A549 treated with Hydrocortisone at 1 μM for 4 hours (cell line): ENCODE results near the gene LRRC8A. TPM values are rescaled to one million over a fixed set of nuclear protein-coding genes. Genes with fewer than 3 reads are reported as not detected.

Experiments
- total RNA-seq: library from RNA; stranded (reverse); fragments of 200-300 nt; extraction: Qiagen RNA extraction; gene quantifications from 5 replicates; pipeline ENCODE4 v1.2.3, GENCODE V29; 2022

LRRC8A gene
- 114 to 133 TPM (median 130 TPM) in 5 replicates for total RNA-seq

GRCh38 chr9:128881884-128882676 is at the start of gene LRRC8A, which contains the start of gene KYAT1:
LRRC8A (plus strand) TSS chr9:128882133; CDS start chr9:128907165, 25,032 bp downstream.
KYAT1 (minus strand) TSS chr9:128881950; CDS start chr9:128845405, 36,545 bp downstream.

GRCh38 chr9:128920381-128921058 is 38.6 kb downstream of the LRRC8A start, which contains the start of gene PHYHD1:
PHYHD1 (plus strand) TSS chr9:128920982; CDS start chr9:128922324, 1,342 bp downstream.

GRCh38 chr9:128947527-128948301 is 65.8 kb downstream of the LRRC8A start, which contains the start of the genes DOLK and NUP188:
DOLK (minus strand) TSS chr9:128947603; CDS start chr9:128947303, 300 bp downstream.
NUP188 (plus strand) TSS chr9:128947699; CDS start chr9:128947720, 21 bp downstream.

Other genes starting within 250 kb of the LRRC8A start
- 101 to 138 TPM (median 132 TPM) in 5 replicates for gene DYNC2I2, start 225.3 kb upstream of the LRRC8A start, total RNA-seq
- 367 to 533 TPM (median 408 TPM) in 5 replicates for gene SET, start 192.9 kb upstream of the LRRC8A start, total RNA-seq
- 14.4 to 17.5 TPM (median 16.3 TPM) in 5 replicates for gene PKN3, start 179.6 kb upstream of the LRRC8A start, total RNA-seq
- 66.7 to 93.4 TPM (median 90.6 TPM) in 5 replicates for gene ZDHHC12, start 158.0 kb upstream of the LRRC8A start, total RNA-seq
- gene ZER1, start 110.2 kb upstream of the LRRC8A start, total RNA-seq, result 14.0 to 15.9 TPM (median 15.1 TPM) in 5 replicates
- gene TBC1D13, start 94.9 kb upstream of the LRRC8A start, total RNA-seq, result 20.7 to 24.8 TPM (median 21.3 TPM) in 5 replicates
- gene ENDOG, start 63.6 kb upstream of the LRRC8A start, total RNA-seq, result 16.0 to 34.5 TPM (median 34.2 TPM) in 5 replicates
- gene SPOUT1, start 52.3 kb upstream of the LRRC8A start, total RNA-seq, result 22.0 to 47.4 TPM (median 45.3 TPM) in 5 replicates
- gene KYAT1, start 183 bp upstream of the LRRC8A start, total RNA-seq, result 10.0 to 13.9 TPM (median 13.5 TPM) in 5 replicates
- gene PHYHD1, start 38.8 kb downstream of the LRRC8A start, total RNA-seq, result 0.22 to 0.27 TPM (median 0.24 TPM) in 4 of 5 replicates, not detected in the other
- 38.2 to 39.9 TPM (median 39.7 TPM) in 5 replicates for gene DOLK, start 65.5 kb downstream of the LRRC8A start, total RNA-seq
- 38.4 to 46.2 TPM (median 40.7 TPM) in 5 replicates for gene NUP188, start 65.6 kb downstream of the LRRC8A start, total RNA-seq
- 38.6 to 51.7 TPM (median 47.6 TPM) in 5 replicates for gene SH3GLB2, start 146.2 kb downstream of the LRRC8A start, total RNA-seq
- gene MIGA2, start 154.5 kb downstream of the LRRC8A start, total RNA-seq, result 12.9 to 17.6 TPM (median 15.6 TPM) in 5 replicates
- gene DOLPP1, start 199.0 kb downstream of the LRRC8A start, total RNA-seq, result 18.1 to 20.7 TPM (median 19.7 TPM) in 5 replicates
- gene CRAT, start 228.7 kb downstream of the LRRC8A start, total RNA-seq, result 25.6 to 30.5 TPM (median 29.4 TPM) in 5 replicates
- 120 to 138 TPM (median 130 TPM) in 5 replicates for gene PTPA, start 229.3 kb downstream of the LRRC8A start, total RNA-seq